Measurements from ENCODE around the gene GLIS1.

- TF ChIP-seq EGR1 (IDR thresholded peaks at IDR 0.05; ENCODE audit: low read depth) (no peak), YY1 (IDR thresholded peaks at IDR 0.05; ENCODE audit: extremely low read depth, insufficient replicate concordance, low read depth, low read length) (no peak), EZH2phosphoT487 (IDR thresholded peaks at IDR 0.05; ENCODE audit: borderline replicate concordance) (no peak), SIN3A (IDR thresholded peaks at IDR 0.05; ENCODE audit: low read depth) (no peak), ZBTB33 (IDR thresholded peaks at IDR 0.05; ENCODE audit: extremely low read depth, insufficient replicate concordance, low read length) (no peak), CTCF (IDR thresholded peaks at IDR 0.05 in 2 of 3, conservative IDR thresholded peaks at IDR 0.05 in 1 of 3; ENCODE audit: borderline replicate concordance in 1 of 3, insufficient read depth in 1 of 3, low read depth in 2 of 3, low read length in 2 of 3) (no peak), POLR2AphosphoS5 (IDR thresholded peaks at IDR 0.05; ENCODE audit: low read depth, low read length) (no peak)
These were observed 93.9 kb downstream of the GLIS1 start for GRCh38 chr1:53644909-53645689.
